ENCODE results near the gene FN1. TPM values are rescaled to one million over a fixed set of nuclear protein-coding genes. Genes with fewer than 3 reads are reported as not detected.
"Not testable (repeated sequence)": the region's sequence is repeated elsewhere in the genome, so short reads cannot be mapped to it uniquely, and the experiment has no call there.

FN1 gene
- total RNA-seq, 1 donor from 2014 or later, result 3,252 TPM

- DNase-seq (ENCODE audit: low spot score), result no peak
Observed at GRCh38 chr2:215423234-215423633, 12.6 kb downstream of the FN1 start.

GRCh38 chr2:215422676-215423075 lies 13.2 kb downstream of the FN1 start:
- no peak for DNase-seq (ENCODE audit: low spot score)

- DNase-seq (ENCODE audit: low spot score), result peak; percentile 71
Observed at GRCh38 chr2:215421859-215422461, 13.9 kb downstream of the FN1 start.

- no peak for DNase-seq (ENCODE audit: low spot score)
Observed at GRCh38 chr2:215420471-215420935, 15.4 kb downstream of the FN1 start.

- DNase-seq (ENCODE audit: low spot score), result no peak
Observed at GRCh38 chr2:215419769-215420470, 15.9 kb downstream of the FN1 start.

GRCh38 chr2:215419113-215419512 lies 16.8 kb downstream of the FN1 start:
- DNase-seq (ENCODE audit: low spot score), result no peak

- no peak for DNase-seq (ENCODE audit: low spot score)
Observed at GRCh38 chr2:215418064-215418963, 17.6 kb downstream of the FN1 start.

- no peak for DNase-seq (ENCODE audit: low spot score)
Observed at GRCh38 chr2:215417400-215417951, 18.4 kb downstream of the FN1 start.

- DNase-seq (ENCODE audit: low spot score), result no peak
Observed at GRCh38 chr2:215416656-215417055, 19.2 kb downstream of the FN1 start.

GRCh38 chr2:215415820-215416577 lies 19.9 kb downstream of the FN1 start:
- DNase-seq (ENCODE audit: low spot score), result no peak

- no peak for DNase-seq (ENCODE audit: low spot score)
Observed at GRCh38 chr2:215415218-215415617, 20.6 kb downstream of the FN1 start.

- DNase-seq (ENCODE audit: low spot score), result no peak
Observed at GRCh38 chr2:215414674-215415073, 21.2 kb downstream of the FN1 start.

- no peak for DNase-seq (ENCODE audit: low spot score)
Observed at GRCh38 chr2:215413974-215414373, 21.9 kb downstream of the FN1 start.

GRCh38 chr2:215413484-215413777 lies 22.4 kb downstream of the FN1 start:
- no peak for DNase-seq (ENCODE audit: low spot score)

GRCh38 chr2:215411941-215412743 lies 23.7 kb downstream of the FN1 start:
- DNase-seq (ENCODE audit: low spot score), result no peak

GRCh38 chr2:215410932-215411285 lies 25.0 kb downstream of the FN1 start:
- DNase-seq (ENCODE audit: low spot score), result peak; percentile 45

GRCh38 chr2:215410181-215410931 lies 25.5 kb downstream of the FN1 start:
- DNase-seq (ENCODE audit: low spot score), result not testable (repeated sequence)

- no peak for DNase-seq (ENCODE audit: low spot score)
Observed at GRCh38 chr2:215409331-215410127, 26.3 kb downstream of the FN1 start.

- DNase-seq (ENCODE audit: low spot score), result not testable (repeated sequence)
Observed at GRCh38 chr2:215408441-215408840, 27.4 kb downstream of the FN1 start.
